Activated CD8-positive, alpha-beta memory T cell treated with anti-CD3 and anti-CD28 coated beads for 1 hour (primary cell): Measurements from ENCODE around the gene CTSL.

Source experiments
- DNase-seq, 2 donors: peaks; one replicate each; pipeline ENCODE4 v3.0.0-alpha.2; 2020; ENCODE audit warnings: low read depth in 1 of 2; ENCODE audit errors: extremely low read depth in 1 of 2

Gene CTSL

GRCh38 chr9:87725900-87726709, at the start of gene CTSL:
TSS of gene CTSL (plus strand) at chr9:87726119. CDS start at chr9:87727604, 1,485 bp downstream.
- peak in 1 of 2 donors; percentile 26 for DNase-seq

GRCh38 chr9:87676976-87677775, 48.7 kb upstream of the CTSL start:
- DNase-seq = no peak

GRCh38 chr9:87677776-87678587, 47.9 kb upstream of the CTSL start:
- no peak for DNase-seq

- peak in 1 of 2 donors; percentile 11 for DNase-seq
These were observed 47.1 kb upstream of the CTSL start for GRCh38 chr9:87678650-87679355.

GRCh38 chr9:87681271-87682061, 44.5 kb upstream of the CTSL start:
- DNase-seq = no peak

GRCh38 chr9:87682085-87682484, 43.8 kb upstream of the CTSL start:
- DNase-seq = no peak

GRCh38 chr9:87682618-87683017, 43.3 kb upstream of the CTSL start:
- no peak for DNase-seq

- no peak for DNase-seq
These were observed 41.9 kb upstream of the CTSL start for GRCh38 chr9:87683751-87684626.

- DNase-seq = no peak
These were observed 41.2 kb upstream of the CTSL start for GRCh38 chr9:87684627-87685219.

GRCh38 chr9:87685441-87685840, 40.5 kb upstream of the CTSL start:
- DNase-seq = no peak

GRCh38 chr9:87685871-87686519, 39.9 kb upstream of the CTSL start:
- no peak for DNase-seq

GRCh38 chr9:87686520-87687090, 39.3 kb upstream of the CTSL start:
- DNase-seq = no peak

- DNase-seq = no peak
These were observed 38.7 kb upstream of the CTSL start for GRCh38 chr9:87687207-87687606.

GRCh38 chr9:87694236-87694755, 31.6 kb upstream of the CTSL start:
- DNase-seq = no peak

- no peak for DNase-seq
These were observed 30.4 kb upstream of the CTSL start for GRCh38 chr9:87695523-87695922.

GRCh38 chr9:87696641-87697040, 29.3 kb upstream of the CTSL start:
- no peak for DNase-seq

- no peak for DNase-seq
These were observed 27.7 kb upstream of the CTSL start for GRCh38 chr9:87698069-87698809.
